Central memory CD8-positive, alpha-beta T cell (primary cell): ENCODE measurements around the gene EHD3.

ENCODE experiments used
- ATAC-seq: fragments of 150-1000 bp; cut with Tn5 transposase; replicated peaks from 2 replicates; pipeline ENCODE4 v1.10.0; 2022; ENCODE audit warnings: mild to moderate bottlenecking, moderate FRiP score, moderate number of reproducible peaks; ENCODE audit not compliant: poor library complexity, severe bottlenecking; ENCODE audit errors: extremely low read depth
- DNase-seq, 2 donors: peaks; one replicate each; pipeline ENCODE4 v3.0.0; 2021; ENCODE audit warnings: low spot score in 2 of 2
- H3K27ac Mint-ChIP-seq: one replicate; pipeline ENCODE4 v1.8.0; 2022; ENCODE audit warnings: low read depth, mild to moderate bottlenecking, moderate library complexity, mixed read lengths
- H3K27me3 Mint-ChIP-seq: one replicate; pipeline ENCODE4 v1.8.0; 2022; ENCODE audit warnings: mixed read lengths
- H3K36me3 Mint-ChIP-seq: one replicate; pipeline ENCODE4 v1.8.0; 2022; ENCODE audit warnings: mild to moderate bottlenecking, moderate library complexity, mixed read lengths; ENCODE audit not compliant: insufficient read depth
- H3K4me1 Mint-ChIP-seq: one replicate; pipeline ENCODE4 v1.8.0; 2022; ENCODE audit warnings: mixed read lengths
- H3K4me3 Mint-ChIP-seq: one replicate; pipeline ENCODE4 v1.8.0; 2022; ENCODE audit warnings: mild to moderate bottlenecking, moderate library complexity, mixed read lengths
- H3K9me3 Mint-ChIP-seq: one replicate; pipeline ENCODE4 v1.8.0; 2022; ENCODE audit warnings: mixed read lengths

Gene EHD3

GRCh38 chr2:31296641-31297287 lies 62.8 kb downstream of the EHD3 start:
- Mint-ChIP-seq H3K9me3 (no peaks in the 10 kb centered on the region), H3K4me1 (no peaks in the 10 kb centered on the region), H3K27me3 (peaks cover 9% of the 10 kb centered on the region), H3K4me3 (no peak overlapping the region), H3K36me3 (peaks cover 2% of the 10 kb centered on the region), H3K27ac (no peak overlapping the region)
- no peak for ATAC-seq
- DNase-seq = no peak

GRCh38 chr2:31297751-31298150 lies 63.8 kb downstream of the EHD3 start:
- H3K27ac Mint-ChIP-seq = no peak overlapping the region
- ATAC-seq (no peak), DNase-seq (no peak)
- H3K27me3 Mint-ChIP-seq = peaks cover 9% of the 10 kb centered on the region
- H3K4me3 Mint-ChIP-seq = no peak overlapping the region
- H3K4me1 Mint-ChIP-seq = no peaks in the 10 kb centered on the region
- no peaks in the 10 kb centered on the region for H3K9me3 Mint-ChIP-seq
- H3K36me3 Mint-ChIP-seq = peaks cover 2% of the 10 kb centered on the region

GRCh38 chr2:31299547-31299946 lies 65.6 kb downstream of the EHD3 start:
- ATAC-seq (no peak), DNase-seq (no peak)
- Mint-ChIP-seq H3K27me3 (peaks cover 9% of the 10 kb centered on the region), H3K4me3 (no peak overlapping the region), H3K4me1 (no peaks in the 10 kb centered on the region), H3K36me3 (peaks cover 2% of the 10 kb centered on the region), H3K27ac (no peak overlapping the region), H3K9me3 (no peaks in the 10 kb centered on the region)

GRCh38 chr2:31300309-31300708 lies 66.4 kb downstream of the EHD3 start:
- Mint-ChIP-seq H3K27ac (no peak overlapping the region), H3K9me3 (no peaks in the 10 kb centered on the region), H3K36me3 (peaks cover 2% of the 10 kb centered on the region), H3K4me3 (no peak overlapping the region), H3K4me1 (no peaks in the 10 kb centered on the region), H3K27me3 (peaks cover 9% of the 10 kb centered on the region)
- no peak for ATAC-seq
- no peak for DNase-seq

GRCh38 chr2:31302940-31303563 lies 69.1 kb downstream of the EHD3 start:
- Mint-ChIP-seq H3K9me3 (no peaks in the 10 kb centered on the region), H3K4me3 (no peak overlapping the region), H3K4me1 (no peaks in the 10 kb centered on the region), H3K36me3 (no peaks in the 10 kb centered on the region), H3K27ac (no peak overlapping the region), H3K27me3 (peaks cover 19% of the 10 kb centered on the region)
- no peak for ATAC-seq
- no peak for DNase-seq

- Mint-ChIP-seq H3K27ac (no peak overlapping the region), H3K4me3 (no peak overlapping the region), H3K36me3 (no peaks in the 10 kb centered on the region), H3K27me3 (peaks cover 28% of the 10 kb centered on the region), H3K4me1 (no peaks in the 10 kb centered on the region), H3K9me3 (no peaks in the 10 kb centered on the region)
- no peak for ATAC-seq
- DNase-seq = no peak
These were observed 70.9 kb downstream of the EHD3 start for GRCh38 chr2:31304816-31305215.

GRCh38 chr2:31312898-31313297 lies 78.9 kb downstream of the EHD3 start:
- Mint-ChIP-seq H3K36me3 (no peaks in the 10 kb centered on the region), H3K27ac (no peak overlapping the region), H3K9me3 (no peaks in the 10 kb centered on the region), H3K4me1 (peaks cover 12% of the 10 kb centered on the region), H3K27me3 (peaks cover 37% of the 10 kb centered on the region), H3K4me3 (no peak overlapping the region)
- DNase-seq = no peak
- ATAC-seq = no peak

GRCh38 chr2:31314761-31315160 lies 80.8 kb downstream of the EHD3 start:
- DNase-seq = no peak
- no peak for ATAC-seq

GRCh38 chr2:31317396-31317795 lies 83.4 kb downstream of the EHD3 start:
- H3K4me3 Mint-ChIP-seq = no peak overlapping the region
- H3K27me3 Mint-ChIP-seq = peaks cover 3% of the 10 kb centered on the region
- DNase-seq = no peak
- no peak for ATAC-seq
- peak overlapping the region; percentile 83 for H3K27ac Mint-ChIP-seq
- peaks cover 31% of the 10 kb centered on the region for H3K4me1 Mint-ChIP-seq
- peaks cover 4% of the 10 kb centered on the region for H3K36me3 Mint-ChIP-seq
- H3K9me3 Mint-ChIP-seq = no peaks in the 10 kb centered on the region

More at GRCh38 chr2:31314761-31315160, 80.8 kb downstream of the EHD3 start:
- Mint-ChIP-seq H3K4me1 (peaks cover 26% of the 10 kb centered on the region), H3K4me3 (no peak overlapping the region), H3K36me3 (peaks cover 4% of the 10 kb centered on the region), H3K27me3 (peaks cover 27% of the 10 kb centered on the region), H3K27ac (no peak overlapping the region), H3K9me3 (no peaks in the 10 kb centered on the region)

- H3K36me3 Mint-ChIP-seq = peaks cover 4% of the 10 kb centered on the region
- H3K4me3 Mint-ChIP-seq = peak overlapping the region; percentile 34
- peak overlapping the region; percentile 88 for H3K27ac Mint-ChIP-seq
- H3K27me3 Mint-ChIP-seq = no peaks in the 10 kb centered on the region
- no peak for DNase-seq
- H3K9me3 Mint-ChIP-seq = no peaks in the 10 kb centered on the region
- ATAC-seq = no peak
- H3K4me1 Mint-ChIP-seq = peaks cover 34% of the 10 kb centered on the region
These were observed 84.7 kb downstream of the EHD3 start for GRCh38 chr2:31318361-31319336.
